ENCODE data around the gene TEC. TPM values are rescaled to one million over a fixed set of nuclear protein-coding genes. Genes with fewer than 3 reads are reported as not detected.

The TEC gene
- total and polyA plus RNA-seq, 7 experiments from 2014 or later, result 0.91 to 5.8 (median 2.5) TPM

GRCh38 chr4:48196758-48197504 is 72.7 kb downstream of the TEC start:
- Mint-ChIP-seq H3K27me3 (peaks cover 0 to 7% (median 0%) of the 10 kb centered on the region in 5 donors), H3K4me1 (peaks cover 0 to 19% (median 4%) of the 10 kb centered on the region in 7 donors), H3K36me3 (peaks cover 0 to 16% (median 9%) of the 10 kb centered on the region in 5 donors), H3K9me3 (peaks cover 0 to 9% (median 5%) of the 10 kb centered on the region in 11 donors), H3K4me3 (no peak overlapping the region), H3K27ac (no peak overlapping the region)
- no peak overlapping the region for H3K27ac ChIP-seq (ENCODE audit: low read depth, low read length)
- no peaks in the 10 kb centered on the region for H3K9me3 ChIP-seq (ENCODE audit: control insufficient read depth in 2 of 3, low read length in 3 of 3)
- no peak for ATAC-seq
- no peaks in the 10 kb centered on the region for H3K36me3 ChIP-seq (ENCODE audit: control insufficient read depth in 2 of 3, insufficient read depth in 3 of 3, low read length in 3 of 3)
- no peak overlapping the region for H3K4me3 ChIP-seq (ENCODE audit: low read length)
- no peaks in the 10 kb centered on the region for H3K27me3 ChIP-seq (ENCODE audit: control insufficient read depth in 2 of 2, insufficient read depth in 2 of 2, low read length in 2 of 2)
- no peak for DNase-seq
- ChIA-PET POLR2A (no interaction called here), CTCF (no interaction called here)
- H3K4me1 ChIP-seq (ENCODE audit: control insufficient read depth in 2 of 2, insufficient read depth in 2 of 2, low read length in 2 of 2), result no peaks in the 10 kb centered on the region
- intact Hi-C loops (cut with micrococcal nuclease), result no loop called here

GRCh38 chr4:48195853-48196252 is 73.8 kb downstream of the TEC start:
- H3K4me3 ChIP-seq (ENCODE audit: low read length), result no peak overlapping the region
- ChIA-PET POLR2A (no interaction called here), CTCF (no interaction called here)

GRCh38 chr4:48195374-48195773 is 74.3 kb downstream of the TEC start:
- H3K36me3 ChIP-seq (ENCODE audit: control insufficient read depth in 2 of 3, insufficient read depth in 3 of 3, low read length in 3 of 3), result no peaks in the 10 kb centered on the region
- no peaks in the 10 kb centered on the region for H3K27me3 Mint-ChIP-seq
- ATAC-seq, result peak; percentile 62
- no peaks in the 10 kb centered on the region for H3K27me3 ChIP-seq (ENCODE audit: control insufficient read depth in 2 of 2, insufficient read depth in 2 of 2, low read length in 2 of 2)
- CTCF ChIA-PET, result no interaction called here
- no peaks in the 10 kb centered on the region for H3K4me1 ChIP-seq (ENCODE audit: control insufficient read depth in 2 of 2, insufficient read depth in 2 of 2, low read length in 2 of 2)
- no peak for DNase-seq
- H3K27ac ChIP-seq (ENCODE audit: low read depth, low read length), result no peak overlapping the region
- H3K36me3 Mint-ChIP-seq, result peaks cover 0 to 5% (median 0%) of the 10 kb centered on the region in 5 donors
- POLR2A ChIA-PET, result no interaction called here
- H3K4me3 Mint-ChIP-seq, result no peak overlapping the region
- intact Hi-C loops (cut with micrococcal nuclease), result no loop called here
- no peak overlapping the region for H3K4me3 ChIP-seq (ENCODE audit: low read length)
- no peak overlapping the region for H3K27ac Mint-ChIP-seq
- H3K9me3 ChIP-seq (ENCODE audit: control insufficient read depth in 2 of 3, low read length in 3 of 3), result no peaks in the 10 kb centered on the region
- H3K4me1 Mint-ChIP-seq, result peaks cover 0 to 10% (median 0%) of the 10 kb centered on the region in 7 donors
- no peaks in the 10 kb centered on the region for H3K9me3 Mint-ChIP-seq

More at GRCh38 chr4:48195853-48196252, 73.8 kb downstream of the TEC start:
- Histone ChIP-seq H3K27me3 (ENCODE audit: control insufficient read depth in 2 of 2, insufficient read depth in 2 of 2, low read length in 2 of 2) (no peaks in the 10 kb centered on the region), H3K4me1 (ENCODE audit: control insufficient read depth in 2 of 2, insufficient read depth in 2 of 2, low read length in 2 of 2) (no peaks in the 10 kb centered on the region), H3K36me3 (ENCODE audit: control insufficient read depth in 2 of 3, insufficient read depth in 3 of 3, low read length in 3 of 3) (no peaks in the 10 kb centered on the region), H3K27ac (ENCODE audit: low read depth, low read length) (no peak overlapping the region), H3K9me3 (ENCODE audit: control insufficient read depth in 2 of 3, low read length in 3 of 3) (no peaks in the 10 kb centered on the region)
- Mint-ChIP-seq H3K4me1 (peaks cover 0 to 11% (median 2%) of the 10 kb centered on the region in 7 donors), H3K4me3 (no peak overlapping the region), H3K36me3 (peaks cover 0 to 8% (median 2%) of the 10 kb centered on the region in 5 donors), H3K9me3 (peaks cover 0 to 2% (median 0%) of the 10 kb centered on the region in 11 donors), H3K27ac (no peak overlapping the region), H3K27me3 (no peaks in the 10 kb centered on the region)
- ATAC-seq (no peak), DNase-seq (no peak)
- intact Hi-C loops (cut with micrococcal nuclease), result no loop called here

GRCh38 chr4:48194971-48195370 is 74.7 kb downstream of the TEC start:
- CTCF ChIA-PET, result no interaction called here

GRCh38 chr4:48193921-48194468 is 75.6 kb downstream of the TEC start:
- ChIA-PET CTCF (no interaction called here), POLR2A (no interaction called here)
- no peak overlapping the region for H3K4me3 Mint-ChIP-seq
- intact Hi-C loops (cut with micrococcal nuclease), result no loop called here
- Histone ChIP-seq H3K27me3 (ENCODE audit: control insufficient read depth in 2 of 2, insufficient read depth in 2 of 2, low read length in 2 of 2) (no peaks in the 10 kb centered on the region), H3K27ac (ENCODE audit: low read depth, low read length) (no peak overlapping the region), H3K4me3 (ENCODE audit: low read length) (no peak overlapping the region), H3K9me3 (ENCODE audit: control insufficient read depth in 2 of 3, low read length in 3 of 3) (no peaks in the 10 kb centered on the region), H3K4me1 (ENCODE audit: control insufficient read depth in 2 of 2, insufficient read depth in 2 of 2, low read length in 2 of 2) (no peaks in the 10 kb centered on the region), H3K36me3 (ENCODE audit: control insufficient read depth in 2 of 3, insufficient read depth in 3 of 3, low read length in 3 of 3) (no peaks in the 10 kb centered on the region)
- ATAC-seq, result no peak
- peaks cover 0 to 2% (median 0%) of the 10 kb centered on the region in 5 donors for H3K36me3 Mint-ChIP-seq
- DNase-seq, result no peak
- H3K27ac Mint-ChIP-seq, result no peak overlapping the region
- peaks cover 0 to 9% (median 0%) of the 10 kb centered on the region in 7 donors for H3K4me1 Mint-ChIP-seq
- no peaks in the 10 kb centered on the region for H3K9me3 Mint-ChIP-seq
- H3K27me3 Mint-ChIP-seq, result no peaks in the 10 kb centered on the region

More at GRCh38 chr4:48194971-48195370, 74.7 kb downstream of the TEC start:
- POLR2A ChIA-PET, result no interaction called here
- no peak for DNase-seq
- no peak overlapping the region for H3K4me3 ChIP-seq (ENCODE audit: low read length)
- intact Hi-C loops (cut with micrococcal nuclease), result no loop called here
- no peaks in the 10 kb centered on the region for H3K27me3 ChIP-seq (ENCODE audit: control insufficient read depth in 2 of 2, insufficient read depth in 2 of 2, low read length in 2 of 2)
- Mint-ChIP-seq H3K9me3 (no peaks in the 10 kb centered on the region), H3K27me3 (no peaks in the 10 kb centered on the region), H3K4me1 (peaks cover 0 to 10% (median 0%) of the 10 kb centered on the region in 7 donors), H3K36me3 (peaks cover 0 to 5% (median 0%) of the 10 kb centered on the region in 5 donors), H3K27ac (no peak overlapping the region), H3K4me3 (no peak overlapping the region)
- peak; percentile 57 for ATAC-seq
- H3K36me3 ChIP-seq (ENCODE audit: control insufficient read depth in 2 of 3, insufficient read depth in 3 of 3, low read length in 3 of 3), result no peaks in the 10 kb centered on the region
- no peaks in the 10 kb centered on the region for H3K4me1 ChIP-seq (ENCODE audit: control insufficient read depth in 2 of 2, insufficient read depth in 2 of 2, low read length in 2 of 2)
- H3K27ac ChIP-seq (ENCODE audit: low read depth, low read length), result no peak overlapping the region
- H3K9me3 ChIP-seq (ENCODE audit: control insufficient read depth in 2 of 3, low read length in 3 of 3), result no peaks in the 10 kb centered on the region

- Histone ChIP-seq H3K27ac (ENCODE audit: low read depth, low read length) (no peak overlapping the region), H3K36me3 (ENCODE audit: control insufficient read depth in 2 of 3, insufficient read depth in 3 of 3, low read length in 3 of 3) (no peaks in the 10 kb centered on the region), H3K4me1 (ENCODE audit: control insufficient read depth in 2 of 2, insufficient read depth in 2 of 2, low read length in 2 of 2) (no peaks in the 10 kb centered on the region), H3K9me3 (ENCODE audit: control insufficient read depth in 2 of 3, low read length in 3 of 3) (no peaks in the 10 kb centered on the region), H3K4me3 (ENCODE audit: low read length) (no peak overlapping the region), H3K27me3 (ENCODE audit: control insufficient read depth in 2 of 2, insufficient read depth in 2 of 2, low read length in 2 of 2) (no peaks in the 10 kb centered on the region)
- DNase-seq (no peak), ATAC-seq (peak; percentile 43)
- intact Hi-C loops (cut with micrococcal nuclease), result no loop called here
- POLR2A ChIA-PET, result no interaction called here
- Mint-ChIP-seq H3K4me3 (no peak overlapping the region), H3K27ac (no peak overlapping the region), H3K4me1 (peaks cover 0 to 9% (median 0%) of the 10 kb centered on the region in 7 donors), H3K27me3 (no peaks in the 10 kb centered on the region), H3K9me3 (no peaks in the 10 kb centered on the region), H3K36me3 (no peaks in the 10 kb centered on the region)
- CTCF ChIA-PET, result no interaction called here
Observed at GRCh38 chr4:48193096-48193836, 76.4 kb downstream of the TEC start.
